ENCODE measurements around the gene ETFRF1.

ETFRF1 gene

DNA sequence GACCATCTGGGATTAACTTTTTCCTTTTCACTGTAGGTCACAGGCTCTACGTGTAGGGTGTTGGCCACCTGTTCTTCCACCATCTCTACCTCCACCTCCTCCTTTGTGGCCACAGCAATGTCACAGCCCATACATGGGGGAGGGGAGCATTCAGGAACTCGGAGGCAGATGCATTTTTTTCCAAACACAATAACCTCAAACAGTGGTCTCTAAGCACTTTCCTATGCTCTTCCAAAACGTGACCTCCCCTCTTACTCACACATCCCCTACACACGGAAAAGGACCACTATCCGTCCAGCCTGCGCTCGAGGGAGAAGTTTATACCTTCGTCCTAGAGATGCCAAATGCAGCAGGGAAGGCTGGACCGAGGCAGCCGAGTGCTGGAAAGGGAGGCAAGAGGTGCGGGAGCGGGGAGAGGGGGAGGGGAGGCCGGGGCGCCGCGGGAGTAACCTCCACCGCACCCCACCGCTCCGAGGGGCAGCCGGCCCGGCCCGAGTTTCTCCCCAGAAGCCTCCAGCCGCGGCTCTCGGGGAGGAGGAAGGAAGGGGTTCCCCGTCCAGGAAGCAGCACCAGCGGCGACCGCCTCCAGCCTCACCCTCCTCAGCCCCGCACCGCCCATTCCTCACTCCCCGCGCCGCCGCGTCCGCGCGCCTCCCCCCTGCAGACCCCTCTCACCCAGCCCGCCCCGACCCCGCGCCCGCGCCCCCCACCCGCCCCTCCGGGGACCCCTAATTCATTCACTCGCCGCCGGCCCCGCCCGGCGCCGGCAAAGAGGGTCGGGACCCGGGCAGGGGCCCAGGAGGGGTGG is 55.1 kb downstream of the ETFRF1 start:
- DNase-seq (ENCODE audit: low read depth in 2 of 2), result peak; percentile 22 to 23
- H3K4me3 ChIP-seq (replicated peaks in 1 of 2; ENCODE audit: low read depth in 2 of 2, low read length in 2 of 2), result peak overlapping the region; percentile 71 to 86
- TF ChIP-seq CTCF (IDR thresholded peaks at IDR 0.05; ENCODE audit: low read depth, low read length), result no peak

GRCh38 chr12:25250744-25251730 is 56.0 kb downstream of the ETFRF1 start, which contains the start of gene KRAS:
TSS of gene KRAS (minus strand) at chr12:25250929.
- no peak for TF ChIP-seq CTCF (IDR thresholded peaks at IDR 0.05; ENCODE audit: low read depth, low read length)
- DNase-seq (ENCODE audit: low read depth in 2 of 2), result peak; percentile 98 to 99
- peak within 1 kb of the TSS; percentile 71 to 86 for H3K4me3 ChIP-seq (replicated peaks in 1 of 2; ENCODE audit: low read depth in 2 of 2, low read length in 2 of 2)

DNA sequence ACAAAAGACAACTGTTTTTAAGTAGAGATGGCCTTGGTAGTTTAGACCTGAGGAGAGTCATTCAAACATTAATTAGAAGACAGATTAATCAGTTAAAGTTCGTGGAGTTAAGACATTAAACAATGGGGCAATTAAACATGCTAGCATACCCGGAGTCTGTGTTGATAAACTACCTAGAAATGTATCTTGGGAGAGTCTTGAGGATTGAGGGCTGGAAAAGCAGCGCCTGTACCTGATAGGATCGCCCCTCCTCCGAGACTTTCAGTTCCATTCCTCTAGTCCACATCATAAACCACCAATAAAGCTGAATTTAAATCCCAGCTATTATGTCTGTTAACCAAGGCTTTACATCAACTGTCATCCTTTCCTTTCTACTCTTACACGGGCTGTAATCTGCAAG is 56.7 kb downstream of the ETFRF1 start:
- no peak for DNase-seq (ENCODE audit: low read depth in 2 of 2)
- no peak for TF ChIP-seq CTCF (IDR thresholded peaks at IDR 0.05; ENCODE audit: low read depth, low read length)
- H3K4me3 ChIP-seq (replicated peaks in 1 of 2; ENCODE audit: low read depth in 2 of 2, low read length in 2 of 2), result peak overlapping the region in 1 of 2 donors; percentile 56

DNA sequence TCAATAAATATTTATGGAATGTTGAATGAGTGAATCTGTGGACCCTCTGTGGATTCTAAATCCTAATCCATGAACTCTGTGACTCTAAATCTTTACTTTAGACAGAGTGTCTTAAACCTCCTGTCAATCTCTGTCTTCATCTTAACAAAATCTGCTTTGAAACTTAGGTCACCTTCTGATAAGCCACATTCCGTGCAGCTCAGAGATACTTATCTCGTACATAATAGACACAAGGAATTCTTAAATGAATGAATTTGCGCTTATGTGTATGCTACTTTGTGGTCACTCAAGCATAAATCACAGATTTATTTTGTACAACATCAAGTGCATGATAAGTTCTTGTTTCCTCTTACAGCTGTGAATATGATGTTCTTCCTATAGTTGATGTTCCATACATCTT is 57.9 kb downstream of the ETFRF1 start:
- no peak overlapping the region for H3K4me3 ChIP-seq (replicated peaks in 1 of 2; ENCODE audit: low read depth in 2 of 2, low read length in 2 of 2)
- DNase-seq (ENCODE audit: low read depth in 2 of 2), result no peak
- no peak for TF ChIP-seq CTCF (IDR thresholded peaks at IDR 0.05; ENCODE audit: low read depth, low read length)

- no peak overlapping the region for H3K4me3 ChIP-seq (replicated peaks in 1 of 2; ENCODE audit: low read depth in 2 of 2, low read length in 2 of 2)
- no peak for TF ChIP-seq CTCF (IDR thresholded peaks at IDR 0.05; ENCODE audit: low read depth, low read length)
- no peak for DNase-seq (ENCODE audit: low read depth in 2 of 2)
Observed at GRCh38 chr12:25253371-25254068, 58.5 kb downstream of the ETFRF1 start.

- TF ChIP-seq CTCF (IDR thresholded peaks at IDR 0.05; ENCODE audit: low read depth, low read length), result no peak
- no peak for DNase-seq (ENCODE audit: low read depth in 2 of 2)
- H3K4me3 ChIP-seq (replicated peaks in 1 of 2; ENCODE audit: low read depth in 2 of 2, low read length in 2 of 2), result no peak overlapping the region
Observed at GRCh38 chr12:25254271-25254880, 59.3 kb downstream of the ETFRF1 start.

All from cardiac fibroblast (primary cell).